Measurements from ENCODE around the gene MLC1. TPM values are rescaled to one million over a fixed set of nuclear protein-coding genes. Genes with fewer than 3 reads are reported as not detected.

Gene MLC1
- total and polyA plus RNA-seq, 4 donors: 0.13 to 9.4 (median 0.33) TPM; not detected in 1

GRCh38 chr22:50058061-50058905, 26.9 kb downstream of the MLC1 start, which contains the start of gene TTLL8:
Gene TTLL8, minus strand, starts transcription at chr22:50058298.
- Histone ChIP-seq H3K27me3 (ENCODE audit: control insufficient read depth in 4 of 4, insufficient read depth in 4 of 4, low read length in 3 of 4) (peaks cover 0 to 2% (median 0%) of the 10 kb centered on the region in 4 donors), H3K9me3 (ENCODE audit: control insufficient read depth in 4 of 4, low read length in 3 of 4) (peaks cover 0 to 5% (median 0%) of the 10 kb centered on the region in 4 donors), H3K4me3 (ENCODE audit: low read depth in 1 of 3, low read length in 3 of 3) (peak within 1 kb of the TSS in 1 of 3 donors; percentile 15), H3K27ac (ENCODE audit: low read depth in 1 of 2, low read length in 2 of 2) (no peak within 1 kb of the TSS), H3K9ac (ENCODE audit: low read depth in 1 of 2, low read length in 2 of 2) (no peak within 1 kb of the TSS), H3K4me1 (ENCODE audit: control insufficient read depth in 4 of 4, insufficient read depth in 4 of 4, low read length in 3 of 4) (peaks cover 0 to 6% (median 0%) of the 10 kb centered on the region in 4 donors), H3K36me3 (ENCODE audit: control insufficient read depth in 4 of 4, insufficient read depth in 3 of 4, low read depth in 1 of 4, low read length in 3 of 4) (no peaks in the 10 kb centered on the region)
- no peak for DNase-seq (ENCODE audit: low spot score)
- TF ChIP-seq CTCF (IDR thresholded peaks at IDR 0.05; ENCODE audit: low read depth, low read length, missing input control) (no peak), RAD21 (IDR thresholded peaks at IDR 0.05) (no peak), SP1 (IDR thresholded peaks at IDR 0.05) (no peak)
- WGBS: 14% methylated on average over 102 of the region's 102 CpGs

GRCh38 chr22:50057278-50058060, 27.8 kb downstream of the MLC1 start:
- peaks cover 0 to 2% (median 0%) of the 10 kb centered on the region in 4 donors for H3K27me3 ChIP-seq (ENCODE audit: control insufficient read depth in 4 of 4, insufficient read depth in 4 of 4, low read length in 3 of 4)
- no peak for DNase-seq (ENCODE audit: low spot score)
- H3K9me3 ChIP-seq (ENCODE audit: control insufficient read depth in 4 of 4, low read length in 3 of 4): peaks cover 0 to 6% (median 0%) of the 10 kb centered on the region in 4 donors
- peaks cover 0 to 6% (median 0%) of the 10 kb centered on the region in 4 donors for H3K4me1 ChIP-seq (ENCODE audit: control insufficient read depth in 4 of 4, insufficient read depth in 4 of 4, low read length in 3 of 4)
- no peaks in the 10 kb centered on the region for H3K36me3 ChIP-seq (ENCODE audit: control insufficient read depth in 4 of 4, insufficient read depth in 3 of 4, low read depth in 1 of 4, low read length in 3 of 4)
- no peak overlapping the region for H3K9ac ChIP-seq (ENCODE audit: low read depth in 1 of 2, low read length in 2 of 2)
- H3K27ac ChIP-seq (ENCODE audit: low read depth in 1 of 2, low read length in 2 of 2): no peak overlapping the region
- WGBS: 84% methylated on average over 14 of the region's 14 CpGs
- no peak overlapping the region for H3K4me3 ChIP-seq (ENCODE audit: low read depth in 1 of 3, low read length in 3 of 3)
- TF ChIP-seq ATF3 (IDR thresholded peaks at IDR 0.05) (no peak), FOXA2 (IDR thresholded peaks at IDR 0.05) (no peak), YY1 (IDR thresholded peaks at IDR 0.05) (no peak), EGR1 (IDR thresholded peaks at IDR 0.05; ENCODE audit: low read depth in 2 of 2) (no peak), HNF4A (conservative IDR thresholded peaks at IDR 0.05) (no peak), RXRA (IDR thresholded peaks at IDR 0.05) (no peak), GABPA (IDR thresholded peaks at IDR 0.05 in 1 of 2, conservative IDR thresholded peaks at IDR 0.05 in 1 of 2) (no peak), NR2F2 (IDR thresholded peaks at IDR 0.05) (no peak), RAD21 (IDR thresholded peaks at IDR 0.05) (no peak), ZBTB33 (IDR thresholded peaks at IDR 0.05) (no peak), FOXA1 (IDR thresholded peaks at IDR 0.05) (no peak), REST (IDR thresholded peaks at IDR 0.05) (no peak), SP1 (IDR thresholded peaks at IDR 0.05) (no peak), HNF4G (IDR thresholded peaks at IDR 0.05) (no peak), JUND (IDR thresholded peaks at IDR 0.05) (no peak), TAF1 (conservative IDR thresholded peaks at IDR 0.05) (no peak)
